Keratinocyte (primary cell): ENCODE measurements around the gene DIP2B. TPM values are rescaled to one million over a fixed set of nuclear protein-coding genes. Genes with fewer than 3 reads are reported as not detected.

Source experiments
- DNase-seq: peaks from one replicate; pipeline ENCODE4 v3.0.0-alpha.2; 2011; ENCODE audit warnings: low read depth, missing footprints, low spot score
- FAIRE-seq: peaks from 2 replicates; lab custom pipeline; 2011; peaks lifted over from hg19 to GRCh38; lab: Jason Lieb, UNC
- H2AFZ ChIP-seq: 2 replicates; pipeline ENCODE4 v1.6.0; 2012; ENCODE audit warnings: low read length, control low read depth, inconsistent platforms; ENCODE audit not compliant: control insufficient read depth
- H3K27ac ChIP-seq: 2 replicates; pipeline ENCODE4 v1.5.1; 2011; ENCODE audit warnings: low read length; ENCODE audit not compliant: control insufficient read depth, insufficient read depth
- H3K27me3 ChIP-seq: 3 replicates; pipeline ENCODE4 v1.6.0; 2011; ENCODE audit warnings: low read length; ENCODE audit not compliant: control insufficient read depth, insufficient read depth; ENCODE audit errors: extremely low read depth
- H3K36me3 ChIP-seq, 2 experiments: 2 replicates in 1 of 2; 3 replicates in 1 of 2; pipeline ENCODE4 v1.5.1; 2011; ENCODE audit warnings: low read length in 2 of 2, mild to moderate bottlenecking in 1 of 2; ENCODE audit not compliant: control insufficient read depth in 2 of 2, insufficient read depth in 2 of 2; ENCODE audit errors: extremely low read depth in 1 of 2
- H3K4me1 ChIP-seq: 3 replicates; pipeline ENCODE4 v1.5.1; 2011; ENCODE audit warnings: low read length; ENCODE audit not compliant: control insufficient read depth, insufficient read depth; ENCODE audit errors: extremely low read depth
- H3K4me2 ChIP-seq: 3 replicates; pipeline ENCODE4 v1.6.0; 2011; ENCODE audit warnings: low read depth, low read length; ENCODE audit not compliant: control insufficient read depth, insufficient read depth; ENCODE audit errors: extremely low read depth
- H3K4me3 ChIP-seq, 3 experiments: fragments of 200-600 bp in 1 of 3; sonication (generic) in 1 of 3; 2 replicates in 2 of 3; 3 replicates in 1 of 3; pipeline ENCODE4 v1.5.1; 2011 to 2016; ENCODE audit warnings: low read length in 3 of 3, mild to moderate bottlenecking in 3 of 3, control low read depth in 2 of 3, inconsistent platforms in 1 of 3, low read depth in 1 of 3, mixed read lengths in 1 of 3, mixed run types in 1 of 3, moderate library complexity in 1 of 3; ENCODE audit not compliant: control insufficient read depth in 2 of 3, insufficient read depth in 2 of 3; ENCODE audit errors: extremely low read depth in 1 of 3
- H3K79me2 ChIP-seq: 2 replicates; pipeline ENCODE4 v1.6.0; 2012; ENCODE audit warnings: low read length; ENCODE audit not compliant: control insufficient read depth, insufficient read depth
- H3K9ac ChIP-seq: 3 replicates; pipeline ENCODE4 v1.6.0; 2011; ENCODE audit warnings: low read length; ENCODE audit not compliant: control insufficient read depth, insufficient read depth; ENCODE audit errors: extremely low read depth
- H3K9me1 ChIP-seq: 3 replicates; pipeline ENCODE4 v1.6.0; 2011; ENCODE audit warnings: low read length; ENCODE audit not compliant: control insufficient read depth, insufficient read depth; ENCODE audit errors: extremely low read depth
- H3K9me3 ChIP-seq: 2 replicates; pipeline ENCODE4 v1.5.1; 2012; ENCODE audit warnings: low read depth, low read length; ENCODE audit not compliant: control insufficient read depth
- H4K20me1 ChIP-seq: 3 replicates; pipeline ENCODE4 v1.6.0; 2011; ENCODE audit warnings: low read length; ENCODE audit not compliant: control insufficient read depth, insufficient read depth; ENCODE audit errors: extremely low read depth
- CTCF ChIP-seq, 3 experiments: IDR thresholded peaks in 1 of 3; conservative IDR thresholded peaks in 1 of 3; optimal IDR thresholded peaks in 1 of 3; 2 replicates in 2 of 3; 3 replicates in 1 of 3; pipeline versions ENCODE3 to v1.5.1; 2011; ENCODE audit warnings: low read length in 3 of 3, mild to moderate bottlenecking in 3 of 3, moderate library complexity in 2 of 3, control low read depth in 1 of 3, inconsistent platforms in 1 of 3; ENCODE audit not compliant: insufficient read depth in 2 of 3; ENCODE audit errors: extremely low read depth in 1 of 3
- EZH2 ChIP-seq: IDR thresholded peaks from one replicate; pipeline ENCODE4 v1.6.1; 2012; ENCODE audit warnings: inconsistent platforms, mild to moderate bottlenecking, low read length, moderate library complexity
- dilution Hi-C: fragments of 300-500 bp; cut with MboI; formaldehyde crosslinking; loops from one replicate; pipeline ENCODE4 v1.7.0; 2020; ENCODE audit warnings: low sequenced_read_pairs; ENCODE audit not compliant: extremely low pct_ligation_motif_present
- polyA plus RNA-seq, 5 experiments: library from polyadenylated mRNA; depleted of rRNA in 3 of 5; stranded (reverse) in 3 of 5; stranded (forward) in 1 of 5; unstranded in 1 of 5; fragments of >200 nt; gene quantifications; 1 replicate in 1 of 5; 2 replicates in 3 of 5; 3 replicates in 1 of 5; pipeline versions ENCODE4 v1.2.1 to v1.2.3, GENCODE V29; 2011 to 2012; ENCODE audit warnings: missing spikeins in 2 of 5, low read depth in 1 of 5, low replicate concordance in 1 of 5

DIP2B gene
- polyA plus RNA-seq, 1 donor (not counting 4 experiments of a cell fraction or from before 2014, with no cell fraction given), result 30.2 TPM

GRCh38 chr12:50711121-50711520 lies 206.3 kb downstream of the DIP2B start:
- H3K36me3 ChIP-seq, result peaks cover 23 to 25% of the 10 kb centered on the region in 2 experiments
- dilution Hi-C loops, result no loop called here
- no peak for FAIRE-seq

GRCh38 chr12:50715174-50715573 lies 210.4 kb downstream of the DIP2B start:
- peaks cover 15 to 25% of the 10 kb centered on the region in 2 experiments for H3K36me3 ChIP-seq
- DNase-seq (no peak), FAIRE-seq (no peak)
- dilution Hi-C loops, result no loop called here
- TF ChIP-seq EZH2 (no peak), CTCF (optimal IDR thresholded peaks at IDR 0.05 in 1 of 3, IDR thresholded peaks at IDR 0.05 in 1 of 3, conservative IDR thresholded peaks at IDR 0.05 in 1 of 3; ENCODE audit: extremely low read depth in 1 of 3, insufficient read depth in 2 of 3, low read length in 3 of 3) (no peak)
- no peaks in the 10 kb centered on the region for H3K9me1 ChIP-seq
- H3K4me1 ChIP-seq, result no peaks in the 10 kb centered on the region
- no peak overlapping the region for H3K4me3 ChIP-seq
- H3K79me2 ChIP-seq, result no peaks in the 10 kb centered on the region
- H3K4me2 ChIP-seq, result no peak overlapping the region
- no peak overlapping the region for H2AFZ ChIP-seq
- no peaks in the 10 kb centered on the region for H3K9me3 ChIP-seq
- H3K27me3 ChIP-seq, result no peaks in the 10 kb centered on the region
- no peak overlapping the region for H3K27ac ChIP-seq
- H3K9ac ChIP-seq, result no peak overlapping the region
- H4K20me1 ChIP-seq, result no peaks in the 10 kb centered on the region

More at GRCh38 chr12:50711121-50711520, 206.3 kb downstream of the DIP2B start:
- H4K20me1 ChIP-seq, result no peaks in the 10 kb centered on the region
- no peaks in the 10 kb centered on the region for H3K9me1 ChIP-seq
- no peak for DNase-seq
- H2AFZ ChIP-seq, result no peak overlapping the region
- H3K9ac ChIP-seq, result no peak overlapping the region
- H3K4me3 ChIP-seq, result no peak overlapping the region
- TF ChIP-seq EZH2 (no peak), CTCF (optimal IDR thresholded peaks at IDR 0.05 in 1 of 3, IDR thresholded peaks at IDR 0.05 in 1 of 3, conservative IDR thresholded peaks at IDR 0.05 in 1 of 3; ENCODE audit: extremely low read depth in 1 of 3, insufficient read depth in 2 of 3, low read length in 3 of 3) (no peak)
- no peaks in the 10 kb centered on the region for H3K79me2 ChIP-seq
- H3K4me2 ChIP-seq, result no peak overlapping the region
- H3K27me3 ChIP-seq, result no peaks in the 10 kb centered on the region
- no peaks in the 10 kb centered on the region for H3K9me3 ChIP-seq
- no peak overlapping the region for H3K27ac ChIP-seq
- no peaks in the 10 kb centered on the region for H3K4me1 ChIP-seq
